Measurements from ENCODE around the gene MTMR11. TPM values are rescaled to one million over a fixed set of nuclear protein-coding genes. Genes with fewer than 3 reads are reported as not detected.

Gene MTMR11
- total and polyA plus RNA-seq, 7 donors, result 0.78 to 3.0 (median 1.5) TPM

GRCh38 chr1:149931212-149931790, 5.4 kb downstream of the MTMR11 start:
- no peak for TF ChIP-seq CTCF (IDR thresholded peaks at IDR 0.05)

GRCh38 chr1:149929856-149930255, 6.8 kb downstream of the MTMR11 start:
- Histone ChIP-seq H3K9me3 (no peaks in the 10 kb centered on the region), H3K27ac (no peak overlapping the region), H3K4me3 (no peak overlapping the region), H3K4me1 (peaks cover 27% of the 10 kb centered on the region), H3K27me3 (ENCODE audit: insufficient read depth in 3 of 3, low read length in 2 of 3) (no peaks in the 10 kb centered on the region), H3K36me3 (ENCODE audit: insufficient read depth in 1 of 2, low read depth in 1 of 2) (peaks cover 0 to 19% of the 10 kb centered on the region in 2 donors)
- TF ChIP-seq CTCF (IDR thresholded peaks at IDR 0.05), result no peak
- WGBS, 3 donors, result 84 to 96% (median 90%) methylated on average over 2 of the region's 2 CpGs
- intact Hi-C loops (cut with DNase I), result loop anchor here in 1 of 2 donors (5.0 kb wide), 1 partner anchor 38 kb away; no protein-coding TSS in a partner anchor
- DNase-seq (no peak), ATAC-seq (no peak)

More at GRCh38 chr1:149931212-149931790, 5.4 kb downstream of the MTMR11 start:
- WGBS, 3 donors, result 86 to 88% (median 88%) methylated on average over 13 of the region's 13 CpGs
- Histone ChIP-seq H3K4me3 (no peak overlapping the region), H3K36me3 (ENCODE audit: insufficient read depth in 1 of 2, low read depth in 1 of 2) (peaks cover 0 to 4% of the 10 kb centered on the region in 2 donors), H3K4me1 (peaks cover 15% of the 10 kb centered on the region), H3K9me3 (no peaks in the 10 kb centered on the region), H3K27me3 (ENCODE audit: insufficient read depth in 3 of 3, low read length in 2 of 3) (no peaks in the 10 kb centered on the region), H3K27ac (no peak overlapping the region)
- no peak for DNase-seq
- intact Hi-C loops (cut with DNase I), result no loop called here
- no peak for ATAC-seq

- TF ChIP-seq CTCF (IDR thresholded peaks at IDR 0.05), result no peak
- Histone ChIP-seq H3K27me3 (ENCODE audit: insufficient read depth in 3 of 3, low read length in 2 of 3) (no peaks in the 10 kb centered on the region), H3K4me1 (peaks cover 27% of the 10 kb centered on the region), H3K27ac (peak overlapping the region; percentile 96), H3K36me3 (ENCODE audit: insufficient read depth in 1 of 2, low read depth in 1 of 2) (peaks cover 0 to 34% of the 10 kb centered on the region in 2 donors), H3K9me3 (no peaks in the 10 kb centered on the region), H3K4me3 (peak overlapping the region; percentile 100)
- DNase-seq, result no peak
- intact Hi-C loops (cut with DNase I), result loop anchor here in 1 of 2 donors (5.0 kb wide), 1 partner anchor 36 kb away; no protein-coding TSS in a partner anchor
- 0 to 5% (median 0%) methylated on average over 1 of the region's 1 CpG for WGBS, 3 donors
- no peak for ATAC-seq
Measured at GRCh38 chr1:149928401-149928724, 8.3 kb downstream of the MTMR11 start.

GRCh38 chr1:149927563-149928400, 8.9 kb downstream of the MTMR11 start, which contains the start of gene SF3B4:
TSS of gene SF3B4 (minus strand) at chr1:149927803. CDS start at chr1:149927759, 44 bp downstream.
- Histone ChIP-seq H3K4me3 (peak within 1 kb of the TSS; percentile 100), H3K4me1 (peaks cover 27% of the 10 kb centered on the region), H3K36me3 (ENCODE audit: insufficient read depth in 1 of 2, low read depth in 1 of 2) (peaks cover 0 to 40% of the 10 kb centered on the region in 2 donors), H3K27me3 (ENCODE audit: insufficient read depth in 3 of 3, low read length in 2 of 3) (no peaks in the 10 kb centered on the region), H3K9me3 (no peaks in the 10 kb centered on the region), H3K27ac (peak within 1 kb of the TSS; percentile 96)
- TF ChIP-seq CTCF (IDR thresholded peaks at IDR 0.05), result peak; percentile 3
- intact Hi-C loops (cut with DNase I), result loop anchor here (2.0 to 5.0 kb wide), 2 partner anchors 35 to 37 kb away; no protein-coding TSS in a partner anchor
- 0 to 1% (median 0%) methylated on average over 44 to 47 of the region's 47 CpGs for WGBS, 3 donors
- ATAC-seq (peak; percentile 98 to 99 (median 98)), DNase-seq (peak; percentile 96 to 98)
